HEK293 (cell line): Measurements from ENCODE around the gene POC1B.

Experiments used
- CTCF ChIA-PET: fragments of 350-600 bp; formaldehyde crosslinking; extraction: SDS; loops from one replicate; lab custom pipeline; 2021; ENCODE audit warnings: antibody characterized with exemption; lab: Yijun Ruan, JAX
- POLR2A ChIA-PET: fragments of 300-600 bp; formaldehyde crosslinking; extraction: SDS; loops from one replicate; lab custom pipeline; 2020; ENCODE audit warnings: antibody characterized with exemption, inconsistent platforms; lab: Yijun Ruan, JAX
- H3K27ac ChIP-seq: fragments of 200-500 bp; sonication (Bioruptor generic); 2 replicates; pipeline ENCODE4 v1.5.1; 2014; ENCODE audit warnings: low read depth, low read length, control low read depth, inconsistent platforms; ENCODE audit errors: extremely low read depth
- H3K36me3 ChIP-seq, 2 experiments: fragments of 200-500 bp in 1 of 2; sonication (Bioruptor generic) in 1 of 2; 1 replicate in 1 of 2; 2 replicates in 1 of 2; pipeline ENCODE4 v1.5.1; 2014 to 2017; ENCODE audit warnings: inconsistent platforms in 2 of 2, low read length in 2 of 2; ENCODE audit not compliant: control insufficient read depth in 2 of 2, insufficient read depth in 1 of 2
- H3K4me1 ChIP-seq: fragments of 200-500 bp; sonication (Bioruptor generic); 2 replicates; pipeline ENCODE4 v1.5.1; 2014; ENCODE audit warnings: mild to moderate bottlenecking, low read length, inconsistent platforms; ENCODE audit not compliant: control insufficient read depth, insufficient read depth
- H3K4me3 ChIP-seq: 2 replicates; pipeline ENCODE4 v1.5.1; 2011; ENCODE audit warnings: low read depth, mild to moderate bottlenecking, control low read depth, low read length, moderate library complexity
- H3K9me3 ChIP-seq: fragments of 200-500 bp; sonication (Bioruptor generic); 2 replicates; pipeline ENCODE4 v1.5.1; 2014; ENCODE audit warnings: low read depth, low read length, inconsistent platforms; ENCODE audit not compliant: control insufficient read depth, insufficient read depth
- IKZF3 ChIP-seq: fragments of 450-650 bp; IDR thresholded peaks from 2 replicates; pipeline ENCODE4 v1.5.0; 2018; ENCODE audit warnings: missing biosample characterization, mild to moderate bottlenecking, missing genetic modification characterization, moderate library complexity
- KLF1 ChIP-seq: fragments of 450-650 bp; formaldehyde crosslinking; IDR thresholded peaks from 2 replicates; pipeline ENCODE4 v1.5.1; 2016; ENCODE audit warnings: missing biosample characterization, missing genetic modification characterization
- YY2 ChIP-seq: fragments of 450-650 bp; formaldehyde crosslinking; IDR thresholded peaks from 2 replicates; pipeline ENCODE4 v1.5.1; 2016; ENCODE audit warnings: missing biosample characterization, missing genetic modification characterization
- ZNF239 ChIP-seq: fragments of 450-650 bp; formaldehyde crosslinking; IDR thresholded peaks from 2 replicates; pipeline ENCODE4 v1.5.1; 2016; ENCODE audit warnings: missing biosample characterization, missing genetic modification characterization
- ZNF423 ChIP-seq: fragments of 450-650 bp; formaldehyde crosslinking; IDR thresholded peaks from 2 replicates; pipeline ENCODE4 v1.5.1; 2016; ENCODE audit warnings: missing biosample characterization, missing genetic modification characterization
- ZNF449 ChIP-seq: fragments of 450-650 bp; formaldehyde crosslinking; IDR thresholded peaks from 2 replicates; pipeline ENCODE4 v1.5.1; 2017; ENCODE audit warnings: missing biosample characterization, mild to moderate bottlenecking, missing genetic modification characterization, moderate library complexity
- ZNF514 ChIP-seq: fragments of 450-650 bp; formaldehyde crosslinking; IDR thresholded peaks from 2 replicates; pipeline ENCODE4 v1.5.1; 2016; ENCODE audit warnings: missing biosample characterization, missing genetic modification characterization
- ZNF626 ChIP-seq: fragments of 450-650 bp; sonication (Bioruptor Pico); formaldehyde crosslinking; IDR thresholded peaks from 2 replicates; pipeline ENCODE4 v1.5.1; 2018; ENCODE audit warnings: missing biosample characterization, missing genetic modification characterization, inconsistent platforms
- ZNF654 ChIP-seq: fragments of 450-650 bp; formaldehyde crosslinking; IDR thresholded peaks from 2 replicates; pipeline ENCODE4 v1.5.1; 2016; ENCODE audit warnings: low read depth, missing biosample characterization, missing genetic modification characterization
- ZNF677 ChIP-seq: fragments of 450-650 bp; IDR thresholded peaks from 2 replicates; pipeline ENCODE4 v1.5.0; 2018; ENCODE audit warnings: missing biosample characterization, mild to moderate bottlenecking, missing genetic modification characterization, moderate library complexity
- TF ChIP-seq, protein P1 (sequence below): fragments of 450-650 bp; formaldehyde crosslinking; IDR thresholded peaks from 2 replicates; pipeline ENCODE4 v1.5.1; 2016; ENCODE audit warnings: missing biosample characterization, missing genetic modification characterization
- TF ChIP-seq, protein P2 (sequence below): fragments of 450-650 bp; formaldehyde crosslinking; IDR thresholded peaks from 2 replicates; pipeline ENCODE4 v1.5.1; 2016; ENCODE audit warnings: missing biosample characterization, missing genetic modification characterization
- TF ChIP-seq, protein P3 (sequence below): fragments of 450-650 bp; formaldehyde crosslinking; IDR thresholded peaks from 2 replicates; pipeline ENCODE4 v1.5.1; 2017; ENCODE audit warnings: missing biosample characterization, missing genetic modification characterization

The POC1B gene

DNA sequence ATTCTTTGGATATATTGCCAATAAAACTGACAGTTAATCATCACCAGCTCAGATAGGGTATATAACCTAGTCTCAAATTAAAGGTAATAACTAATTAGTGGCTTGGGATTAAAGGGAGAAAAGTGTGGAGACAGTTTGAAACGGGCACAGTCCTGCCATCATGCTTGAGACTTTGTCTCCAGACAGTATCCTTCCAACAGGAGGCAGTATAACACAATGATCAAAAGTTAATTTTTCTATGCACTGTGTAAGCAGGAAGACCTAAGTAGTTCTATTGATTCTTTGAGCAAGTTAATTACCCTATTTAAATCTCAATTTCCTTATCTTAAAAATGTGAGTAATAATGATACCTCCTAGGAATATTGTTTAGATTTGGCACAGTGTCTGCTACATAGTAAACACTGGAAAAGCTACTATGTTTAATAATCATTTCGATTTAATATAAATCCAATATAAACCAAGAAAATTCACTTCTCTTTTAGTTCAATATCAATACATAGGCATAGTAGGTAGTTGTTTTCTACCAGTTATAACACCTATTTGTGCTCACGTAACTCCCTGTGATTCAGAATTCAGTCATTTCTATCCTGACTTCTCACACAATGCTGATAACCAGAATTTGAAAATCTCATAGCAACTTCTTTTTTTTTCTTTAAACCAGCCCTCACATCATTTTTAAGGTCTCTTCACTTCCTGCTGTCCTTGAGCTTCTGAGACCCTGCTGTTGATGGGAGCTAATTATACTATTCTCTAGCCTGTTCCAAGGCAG is 54.9 kb downstream of the POC1B start:
- H3K36me3 ChIP-seq: peaks cover 0 to 2% of the 10 kb centered on the region in 2 experiments; a peak in 2 of 3 replicates
- no peaks in the 10 kb centered on the region for H3K9me3 ChIP-seq
- TF ChIP-seq IKZF3 (tag by site-specific recombination) (no peak), ZNF626 (tag by site-specific recombination) (no peak), ZNF654 (tag by site-specific recombination) (peak; percentile 60), ZNF423 (tag by site-specific recombination) (no peak), ZNF449 (tag by site-specific recombination) (no peak), ZNF514 (tag by site-specific recombination) (no peak), KLF1 (tag by site-specific recombination) (no peak)
- TF ChIP-seq, protein P1, sequence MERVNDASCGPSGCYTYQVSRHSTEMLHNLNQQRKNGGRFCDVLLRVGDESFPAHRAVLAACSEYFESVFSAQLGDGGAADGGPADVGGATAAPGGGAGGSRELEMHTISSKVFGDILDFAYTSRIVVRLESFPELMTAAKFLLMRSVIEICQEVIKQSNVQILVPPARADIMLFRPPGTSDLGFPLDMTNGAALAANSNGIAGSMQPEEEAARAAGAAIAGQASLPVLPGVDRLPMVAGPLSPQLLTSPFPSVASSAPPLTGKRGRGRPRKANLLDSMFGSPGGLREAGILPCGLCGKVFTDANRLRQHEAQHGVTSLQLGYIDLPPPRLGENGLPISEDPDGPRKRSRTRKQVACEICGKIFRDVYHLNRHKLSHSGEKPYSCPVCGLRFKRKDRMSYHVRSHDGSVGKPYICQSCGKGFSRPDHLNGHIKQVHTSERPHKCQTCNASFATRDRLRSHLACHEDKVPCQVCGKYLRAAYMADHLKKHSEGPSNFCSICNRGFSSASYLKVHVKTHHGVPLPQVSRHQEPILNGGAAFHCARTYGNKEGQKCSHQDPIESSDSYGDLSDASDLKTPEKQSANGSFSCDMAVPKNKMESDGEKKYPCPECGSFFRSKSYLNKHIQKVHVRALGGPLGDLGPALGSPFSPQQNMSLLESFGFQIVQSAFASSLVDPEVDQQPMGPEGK (tag by site-specific recombination): no peak
- TF ChIP-seq, protein P2, sequence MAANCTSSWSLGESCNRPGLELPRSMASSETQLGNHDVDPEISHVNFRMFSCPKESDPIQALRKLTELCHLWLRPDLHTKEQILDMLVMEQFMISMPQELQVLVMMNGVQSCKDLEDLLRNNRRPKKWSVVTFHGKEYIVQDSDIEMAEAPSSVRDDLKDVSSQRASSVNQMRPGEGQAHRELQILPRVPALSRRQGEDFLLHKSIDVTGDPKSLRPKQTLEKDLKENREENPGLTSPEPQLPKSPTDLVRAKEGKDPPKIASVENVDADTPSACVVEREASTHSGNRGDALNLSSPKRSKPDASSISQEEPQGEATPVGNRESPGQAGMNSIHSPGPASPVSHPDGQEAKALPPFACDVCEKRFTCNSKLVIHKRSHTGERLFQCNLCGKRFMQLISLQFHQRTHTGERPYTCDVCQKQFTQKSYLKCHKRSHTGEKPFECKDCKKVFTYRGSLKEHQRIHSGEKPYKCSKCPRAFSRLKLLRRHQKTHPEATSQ: no peak
- peaks cover 2% of the 10 kb centered on the region for H3K4me1 ChIP-seq
- H3K4me3 ChIP-seq: no peak overlapping the region
- no peak overlapping the region for H3K27ac ChIP-seq
- POLR2A ChIA-PET: no interaction called here
- CTCF ChIA-PET: interaction anchor here (0.5 to 2.2 kb wide), 28 partner anchors 9 to 1490 kb away, joined by 3 to 14 read pairs (median 4); partner anchors contain the start of genes GALNT4 and POC1B

GRCh38 chr12:89469361-89469760 is 56.5 kb downstream of the POC1B start:
- TF ChIP-seq ZNF677: peak; percentile 61; the same call in 1 of the 2 replicates
- TF ChIP-seq ZNF239 (tag by site-specific recombination): no peak
- TF ChIP-seq, protein P3, sequence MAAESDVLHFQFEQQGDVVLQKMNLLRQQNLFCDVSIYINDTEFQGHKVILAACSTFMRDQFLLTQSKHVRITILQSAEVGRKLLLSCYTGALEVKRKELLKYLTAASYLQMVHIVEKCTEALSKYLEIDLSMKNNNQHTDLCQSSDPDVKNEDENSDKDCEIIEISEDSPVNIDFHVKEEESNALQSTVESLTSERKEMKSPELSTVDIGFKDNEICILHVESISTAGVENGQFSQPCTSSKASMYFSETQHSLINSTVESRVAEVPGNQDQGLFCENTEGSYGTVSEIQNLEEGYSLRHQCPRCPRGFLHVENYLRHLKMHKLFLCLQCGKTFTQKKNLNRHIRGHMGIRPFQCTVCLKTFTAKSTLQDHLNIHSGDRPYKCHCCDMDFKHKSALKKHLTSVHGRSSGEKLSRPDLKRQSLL (tag by site-specific recombination): no peak
- no peak for TF ChIP-seq YY2 (tag by site-specific recombination)
- Histone ChIP-seq H3K4me1 (peaks cover 9% of the 10 kb centered on the region), H3K4me3 (no peak overlapping the region), H3K36me3 (peaks cover 0 to 2% of the 10 kb centered on the region in 2 experiments; a peak in 2 of 3 replicates), H3K9me3 (no peaks in the 10 kb centered on the region), H3K27ac (no peak overlapping the region)
- ChIA-PET POLR2A (no interaction called here), CTCF (interaction anchor here (0.7 to 2.2 kb wide), 3 partner anchors 58 to 426 kb away, joined by 3 to 14 read pairs (median 3); no protein-coding TSS in a partner anchor)
